SK-N-SH (cell line): Measurements from ENCODE around the gene HHLA2. TPM values are rescaled to one million over a fixed set of nuclear protein-coding genes. Genes with fewer than 3 reads are reported as not detected.
"Not testable (repeated sequence)": the region's sequence is repeated elsewhere in the genome, so short reads cannot be mapped to it uniquely, and the experiment has no call there.

Source experiments
- CTCF ChIA-PET: fragments of 300-600, 350-600 bp; formaldehyde crosslinking; extraction: SDS; loops from one replicate; lab custom pipeline; 2021; lab: Yijun Ruan, JAX
- POLR2A ChIA-PET: fragments of 350-600 bp; sonication (Branson Sonifier 250); formaldehyde crosslinking; extraction: SDS; loops from one replicate; lab custom pipeline; 2020; ENCODE audit warnings: antibody characterized with exemption, inconsistent platforms; lab: Yijun Ruan, JAX
- DNase-seq: peaks from one replicate; pipeline ENCODE4 v3.0.0; 2012
- H2AFZ ChIP-seq: fragments of 200-600 bp; sonication (generic); 2 replicates; pipeline ENCODE4 v1.8.1; 2016; ENCODE audit warnings: antibody characterized with exemption, mild to moderate bottlenecking, low read depth
- H3F3A ChIP-seq: fragments of 200-600 bp; sonication (generic); replicated peaks from 2 replicates; pipeline ENCODE3; 2016; ENCODE audit warnings: antibody characterized with exemption, mild to moderate bottlenecking; ENCODE audit not compliant: insufficient read depth
- H3K27ac ChIP-seq, 2 experiments: fragments of 200-500 bp in 1 of 2; fragments of 200-600 bp in 1 of 2; sonication (Bioruptor generic) in 1 of 2; sonication (generic), shearing (Covaris generic) in 1 of 2; 2 replicates each; pipeline versions ENCODE4 v1.5.1 to v1.6.1; 2014 to 2016; ENCODE audit warnings: low read depth in 2 of 2, inconsistent platforms in 1 of 2, low read length in 1 of 2, mild to moderate bottlenecking in 1 of 2, mixed read lengths in 1 of 2
- H3K27me3 ChIP-seq: fragments of 200-600 bp; sonication (generic), shearing (Covaris generic); 2 replicates; pipeline ENCODE4 v1.6.1; 2016; ENCODE audit warnings: mixed run types; ENCODE audit not compliant: insufficient read depth
- H3K36me3 ChIP-seq, 2 experiments: fragments of 200-500 bp in 1 of 2; fragments of 200-600 bp in 1 of 2; sonication (Bioruptor generic) in 1 of 2; sonication (generic) in 1 of 2; replicated peaks in 1 of 2; 2 replicates each; pipeline versions ENCODE3 to v1.5.1; 2014 to 2016; ENCODE audit warnings: low read length in 1 of 2, mild to moderate bottlenecking in 1 of 2; ENCODE audit not compliant: insufficient read depth in 2 of 2, control insufficient read depth in 1 of 2
- H3K4me1 ChIP-seq, 2 experiments: fragments of 200-500 bp in 1 of 2; fragments of 200-600 bp in 1 of 2; sonication (Bioruptor generic) in 1 of 2; sonication (generic), shearing (Covaris generic) in 1 of 2; 2 replicates each; pipeline versions ENCODE4 v1.5.1 to v1.6.1; 2014 to 2016; ENCODE audit warnings: low read depth in 1 of 2, low read length in 1 of 2, mixed run types in 1 of 2; ENCODE audit not compliant: insufficient read depth in 2 of 2, control insufficient read depth in 1 of 2
- H3K4me2 ChIP-seq: fragments of 200-600 bp; sonication (generic), shearing (Covaris generic); 2 replicates; pipeline ENCODE4 v1.6.1; 2017; ENCODE audit warnings: mixed run types
- H3K4me3 ChIP-seq, 2 experiments: fragments of 200-500 bp in 1 of 2; fragments of 200-600 bp in 1 of 2; sonication (Bioruptor generic) in 1 of 2; sonication (generic), shearing (Covaris generic) in 1 of 2; 2 replicates each; pipeline versions ENCODE4 v1.5.1 to v1.8.1; 2014 to 2016; ENCODE audit warnings: low read depth in 2 of 2, inconsistent platforms in 1 of 2, low read length in 1 of 2, mild to moderate bottlenecking in 1 of 2, mixed read lengths in 1 of 2, moderate library complexity in 1 of 2
- H3K79me2 ChIP-seq: fragments of 200-600 bp; sonication (generic); 2 replicates; pipeline ENCODE4 v1.8.1; 2017; ENCODE audit warnings: mild to moderate bottlenecking; ENCODE audit not compliant: insufficient read depth
- H3K9ac ChIP-seq: fragments of 200-600 bp; sonication (generic); 2 replicates; pipeline ENCODE4 v1.6.1; 2017; ENCODE audit warnings: mixed run types
- H3K9me2 ChIP-seq: fragments of 200-600 bp; sonication (generic); 2 replicates; pipeline ENCODE4 v1.6.1; 2017; ENCODE audit warnings: mixed run types
- H3K9me3 ChIP-seq: fragments of 200-600 bp; sonication (generic); 2 replicates; pipeline ENCODE4 v1.6.1; 2017; ENCODE audit warnings: mixed run types, mild to moderate bottlenecking, moderate library complexity
- H4K20me1 ChIP-seq: fragments of 200-600 bp; sonication (generic); 2 replicates; pipeline ENCODE4 v1.6.1; 2017; ENCODE audit warnings: mild to moderate bottlenecking, mixed run types; ENCODE audit not compliant: insufficient read depth
- ELF1 ChIP-seq: IDR thresholded peaks from 2 replicates; pipeline ENCODE4 v1.4.0; 2012
- EZH2phosphoT487 ChIP-seq: fragments of 200-600 bp; sonication (generic); IDR thresholded peaks from 2 replicates; pipeline ENCODE4 v1.6.1; 2017; ENCODE audit warnings: low read depth, mixed run types, mild to moderate bottlenecking, antibody characterized with exemption, moderate library complexity, borderline replicate concordance
- FOSL2 ChIP-seq: IDR thresholded peaks from 2 replicates; pipeline ENCODE4 v1.4.0; 2012; ENCODE audit warnings: low read depth, mild to moderate bottlenecking, moderate library complexity, borderline replicate concordance
- FOXM1 ChIP-seq: IDR thresholded peaks from 2 replicates; pipeline ENCODE4 v1.4.0; 2012; ENCODE audit warnings: low read depth, mild to moderate bottlenecking
- GATA2 ChIP-seq: sonication (generic); formaldehyde crosslinking; IDR thresholded peaks from 2 replicates; pipeline ENCODE4 v1.5.0; 2020; ENCODE audit warnings: mild to moderate bottlenecking, missing genetic modification reagents
- MEF2A ChIP-seq: IDR thresholded peaks from 2 replicates; pipeline ENCODE4 v1.4.0; 2012; ENCODE audit warnings: low read depth, borderline replicate concordance
- MXI1 ChIP-seq: IDR thresholded peaks from 2 replicates; pipeline ENCODE4 v1.6.1; 2012; ENCODE audit warnings: mild to moderate bottlenecking, low read depth, low read length, improper control_type of control experiment
- RAD21 ChIP-seq: IDR thresholded peaks from 2 replicates; pipeline ENCODE4 v1.6.1; 2012; ENCODE audit warnings: mild to moderate bottlenecking, low read length
- YY1 ChIP-seq: IDR thresholded peaks from 2 replicates; pipeline ENCODE4 v1.4.0; 2012; ENCODE audit warnings: low read depth, mild to moderate bottlenecking
- WGBS: methylation state at CpG from one replicate; pipeline ENCODE4 v1.1.6; 2017; ENCODE audit warnings: low lambda C conversion rate; 5-methylcytosine and 5-hydroxymethylcytosine counted together
- polyA plus RNA-seq, 3 experiments: library from polyadenylated mRNA; depleted of rRNA; stranded (reverse); fragments of >200 nt; gene quantifications; 2 replicates each; pipeline ENCODE4 v1.2.3, GENCODE V29; 2012
- TF ChIP-seq, protein P1 (sequence below): IDR thresholded peaks from 2 replicates; pipeline ENCODE4 v1.4.0; 2012; ENCODE audit warnings: low read depth
- TF ChIP-seq, protein P2 (sequence below): fragments of 200-600 bp; sonication (generic); IDR thresholded peaks from 2 replicates; pipeline ENCODE4 v1.6.1; 2017; ENCODE audit warnings: antibody characterized with exemption, mild to moderate bottlenecking, moderate library complexity
- TF ChIP-seq, protein P3 (sequence below): IDR thresholded peaks from 2 replicates; pipeline ENCODE4 v1.4.0; 2012; ENCODE audit warnings: low read depth, borderline replicate concordance

The HHLA2 gene
- polyA plus RNA-seq, 1 of the 3 experiments (the other 2 are of a cell fraction) = not detected

DNA sequence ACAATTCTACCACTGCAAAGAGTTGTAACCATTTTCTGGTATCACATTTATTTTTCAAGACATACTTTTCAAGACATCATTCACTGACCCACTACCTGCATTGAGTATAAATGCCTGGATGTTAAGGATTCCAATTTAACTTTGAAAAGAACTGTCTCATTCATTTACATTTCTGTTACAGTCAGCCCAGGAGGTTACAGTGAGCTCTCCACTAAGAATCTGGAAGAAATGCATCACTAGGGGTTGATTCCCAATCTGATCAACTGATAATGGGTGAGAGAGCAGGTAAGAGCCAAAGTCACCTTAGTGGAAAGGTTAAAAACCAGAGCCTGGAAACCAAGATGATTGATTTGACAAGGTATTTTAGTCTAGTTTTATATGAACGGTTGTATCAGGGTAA, 81.0 kb downstream of the HHLA2 start:
- Histone ChIP-seq H2AFZ (no peak overlapping the region), H3K27me3 (no peaks in the 10 kb centered on the region), H3F3A (no peaks in the 10 kb centered on the region), H4K20me1 (no peaks in the 10 kb centered on the region), H3K9ac (no peak overlapping the region), H3K79me2 (no peaks in the 10 kb centered on the region), H3K9me3 (no peaks in the 10 kb centered on the region), H3K4me2 (no peak overlapping the region), H3K4me3 (no peak overlapping the region), H3K9me2 (no peaks in the 10 kb centered on the region), H3K36me3 (no peaks in the 10 kb centered on the region), H3K4me1 (peaks cover 0 to 15% of the 10 kb centered on the region in 2 experiments; a peak in 2 of 4 replicates), H3K27ac (no peak overlapping the region)
- 57% methylated on average over 1 of the region's 1 CpG for WGBS
- POLR2A ChIA-PET = no interaction called here
- DNase-seq = no peak
- TF ChIP-seq ELF1 (no peak), YY1 (no peak), MEF2A (no peak), FOXM1 (no peak), EZH2phosphoT487 (no peak), RAD21 (no peak)
- TF ChIP-seq, protein P1, sequence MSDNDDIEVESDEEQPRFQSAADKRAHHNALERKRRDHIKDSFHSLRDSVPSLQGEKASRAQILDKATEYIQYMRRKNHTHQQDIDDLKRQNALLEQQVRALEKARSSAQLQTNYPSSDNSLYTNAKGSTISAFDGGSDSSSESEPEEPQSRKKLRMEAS = no peak
- TF ChIP-seq, protein P2, sequence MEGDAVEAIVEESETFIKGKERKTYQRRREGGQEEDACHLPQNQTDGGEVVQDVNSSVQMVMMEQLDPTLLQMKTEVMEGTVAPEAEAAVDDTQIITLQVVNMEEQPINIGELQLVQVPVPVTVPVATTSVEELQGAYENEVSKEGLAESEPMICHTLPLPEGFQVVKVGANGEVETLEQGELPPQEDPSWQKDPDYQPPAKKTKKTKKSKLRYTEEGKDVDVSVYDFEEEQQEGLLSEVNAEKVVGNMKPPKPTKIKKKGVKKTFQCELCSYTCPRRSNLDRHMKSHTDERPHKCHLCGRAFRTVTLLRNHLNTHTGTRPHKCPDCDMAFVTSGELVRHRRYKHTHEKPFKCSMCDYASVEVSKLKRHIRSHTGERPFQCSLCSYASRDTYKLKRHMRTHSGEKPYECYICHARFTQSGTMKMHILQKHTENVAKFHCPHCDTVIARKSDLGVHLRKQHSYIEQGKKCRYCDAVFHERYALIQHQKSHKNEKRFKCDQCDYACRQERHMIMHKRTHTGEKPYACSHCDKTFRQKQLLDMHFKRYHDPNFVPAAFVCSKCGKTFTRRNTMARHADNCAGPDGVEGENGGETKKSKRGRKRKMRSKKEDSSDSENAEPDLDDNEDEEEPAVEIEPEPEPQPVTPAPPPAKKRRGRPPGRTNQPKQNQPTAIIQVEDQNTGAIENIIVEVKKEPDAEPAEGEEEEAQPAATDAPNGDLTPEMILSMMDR = no peak
- TF ChIP-seq, protein P3, sequence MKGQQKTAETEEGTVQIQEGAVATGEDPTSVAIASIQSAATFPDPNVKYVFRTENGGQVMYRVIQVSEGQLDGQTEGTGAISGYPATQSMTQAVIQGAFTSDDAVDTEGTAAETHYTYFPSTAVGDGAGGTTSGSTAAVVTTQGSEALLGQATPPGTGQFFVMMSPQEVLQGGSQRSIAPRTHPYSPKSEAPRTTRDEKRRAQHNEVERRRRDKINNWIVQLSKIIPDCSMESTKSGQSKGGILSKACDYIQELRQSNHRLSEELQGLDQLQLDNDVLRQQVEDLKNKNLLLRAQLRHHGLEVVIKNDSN = no peak
- CTCF ChIA-PET = no interaction called here

DNA sequence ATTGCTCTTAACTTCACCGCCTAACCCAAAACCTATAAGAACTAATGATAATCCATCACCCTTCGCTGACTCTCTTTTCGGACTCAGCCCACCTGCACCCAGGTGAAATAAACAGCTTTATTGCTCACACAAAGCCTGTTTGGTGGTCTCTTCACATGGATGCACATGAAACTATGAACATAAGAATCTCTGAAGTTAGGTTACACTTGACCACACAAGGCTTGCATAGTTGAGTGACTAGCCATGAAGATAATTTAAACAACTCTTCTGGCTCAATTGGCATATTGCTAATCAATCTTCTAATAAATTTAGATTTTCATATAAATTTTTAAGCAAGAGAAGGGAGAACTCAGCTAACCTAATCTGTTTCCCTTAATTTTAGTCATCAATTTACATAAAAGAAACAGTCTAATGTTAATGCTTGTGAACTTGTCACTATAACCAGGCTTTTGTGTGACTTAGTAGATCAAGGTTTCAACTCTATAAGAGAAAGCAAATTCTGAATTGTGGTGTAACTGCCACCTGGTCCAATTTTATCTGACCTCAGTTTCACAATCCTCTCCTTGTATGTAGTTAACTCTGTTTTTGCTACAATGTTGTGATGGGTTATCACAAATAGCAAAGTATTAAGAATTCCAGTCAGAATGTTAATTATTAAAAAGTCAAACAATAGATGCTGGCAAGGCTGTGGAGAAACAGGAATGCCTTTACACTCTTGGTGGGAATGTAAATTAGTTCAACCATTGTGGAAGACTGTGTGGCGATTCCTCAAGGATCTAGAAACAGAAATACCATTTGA, 82.0 kb downstream of the HHLA2 start:
- Histone ChIP-seq H3K27ac (no peak overlapping the region), H3K79me2 (no peaks in the 10 kb centered on the region), H3K9ac (no peak overlapping the region), H3F3A (no peaks in the 10 kb centered on the region), H3K27me3 (no peaks in the 10 kb centered on the region), H3K9me2 (no peaks in the 10 kb centered on the region), H3K36me3 (no peaks in the 10 kb centered on the region), H3K4me1 (peaks cover 0 to 15% of the 10 kb centered on the region in 2 experiments; a peak in 2 of 4 replicates), H3K4me3 (no peak overlapping the region), H3K9me3 (no peaks in the 10 kb centered on the region), H4K20me1 (no peaks in the 10 kb centered on the region), H2AFZ (no peak overlapping the region), H3K4me2 (no peak overlapping the region)
- POLR2A ChIA-PET = no interaction called here
- 90% methylated on average over 4 of the region's 4 CpGs for WGBS
- CTCF ChIA-PET = no interaction called here
- DNase-seq = no peak
- TF ChIP-seq MXI1 (no peak), GATA2 (CRISPR knock-in tag) (no peak), FOSL2 (no peak)

DNA sequence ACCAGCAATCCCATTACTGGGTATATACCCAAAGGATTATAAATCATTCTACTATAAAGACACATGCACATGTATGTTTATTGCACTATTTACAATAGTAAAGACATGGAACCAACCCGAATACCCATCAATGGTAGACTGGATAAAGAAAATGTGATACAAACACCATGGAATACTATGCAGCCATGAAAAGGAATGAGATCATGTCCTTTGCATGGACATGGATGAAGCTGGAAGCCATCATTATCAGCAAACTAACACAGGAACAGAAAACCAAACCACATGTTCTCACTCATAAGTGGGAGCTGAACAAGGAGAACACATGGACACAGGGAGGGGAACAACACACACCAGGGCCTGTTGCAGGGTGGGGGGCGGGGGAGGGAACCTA, 82.6 kb downstream of the HHLA2 start:
- H3K4me2 ChIP-seq, H3K4me3 ChIP-seq, H3K27ac ChIP-seq, H3K79me2 ChIP-seq, H3K9me2 ChIP-seq, POLR2A ChIA-PET, H3K9me3 ChIP-seq, CTCF ChIA-PET, H3F3A ChIP-seq, H4K20me1 ChIP-seq, DNase-seq, H3K9ac ChIP-seq, H2AFZ ChIP-seq, H3K27me3 ChIP-seq, H3K36me3 ChIP-seq: not testable (repeated sequence)
- 53% methylated on average over 2 of the region's 2 CpGs for WGBS
- peaks cover 0 to 15% of the 10 kb centered on the region in 2 experiments; a peak in 2 of 4 replicates for H3K4me1 ChIP-seq
